Heart right ventricle (tissue), 16 donors: ENCODE results near the gene RFTN1. TPM values are rescaled to one million over a fixed set of nuclear protein-coding genes. Genes with fewer than 3 reads are reported as not detected.

Source experiments
- ATAC-seq, 8 donors: fragments of 200-7000 bp; cut with Tn5 transposase; one replicate each; pipeline ENCODE4 v1.9.1; 2020; ENCODE audit warnings: mild to moderate bottlenecking in 8 of 8, moderate library complexity in 8 of 8, moderate number of reproducible peaks in 1 of 8
- DNase-seq, 2 donors: peaks; one replicate each; pipeline ENCODE4 v3.0.0-alpha.2; 2020
- H3K27ac ChIP-seq, 10 donors: fragments of 200-600 bp; sonication (generic) in 2 of 10; one replicate each; pipeline versions ENCODE4 v1.5.0 to v1.8.0; 2020 to 2022; ENCODE audit warnings: mild to moderate bottlenecking in 3 of 10
- H3K27me3 ChIP-seq, 7 donors: fragments of 200-600 bp; one replicate each; pipeline ENCODE4 v1.8.0; 2021 to 2022; ENCODE audit warnings: mild to moderate bottlenecking in 2 of 7
- H3K36me3 ChIP-seq, 9 donors: fragments of 200-600 bp; sonication (generic) in 1 of 9; one replicate each; pipeline versions ENCODE4 v1.5.0 to v1.8.0; 2020 to 2022; ENCODE audit warnings: mild to moderate bottlenecking in 2 of 9
- H3K4me1 ChIP-seq, 9 donors: fragments of 200-600 bp; sonication (generic) in 1 of 9; one replicate each; pipeline versions ENCODE4 v1.5.0 to v1.8.0; 2020 to 2022; ENCODE audit warnings: mild to moderate bottlenecking in 4 of 9
- H3K4me3 ChIP-seq, 10 donors: fragments of 200-600 bp; sonication (generic) in 2 of 10; one replicate each; pipeline versions ENCODE4 v1.5.0 to v1.8.0; 2020 to 2022; ENCODE audit warnings: mild to moderate bottlenecking in 7 of 10, moderate library complexity in 2 of 10
- H3K9me3 ChIP-seq, 11 donors: fragments of 200-600 bp in 10 of 11; sonication (generic) in 2 of 11; one replicate each; pipeline versions ENCODE4 v1.5.0 to v1.8.0; 2013 to 2022; ENCODE audit warnings: mild to moderate bottlenecking in 2 of 11, control low read depth in 1 of 11, moderate library complexity in 1 of 11
- CTCF ChIP-seq, 9 donors: fragments of 200-600 bp; sonication (generic) in 2 of 9; IDR thresholded peaks; one replicate each; pipeline versions ENCODE4 v1.5.0 to v1.8.0; 2021 to 2022; ENCODE audit warnings: antibody characterized with exemption in 9 of 9, mild to moderate bottlenecking in 5 of 9, moderate library complexity in 1 of 9
- WGBS, 2 donors: extraction: QIAGEN DNeasy Blood & Tissue Kit; methylation state at CpG; one replicate each; pipeline ENCODE4 v1.1.7; 2013; ENCODE audit warnings: inconsistent platforms in 1 of 2; 5-methylcytosine and 5-hydroxymethylcytosine counted together
- intact Hi-C, 10 donors: fragments of 100-400 bp; cut with DNase I; formaldehyde crosslinking; loops; one replicate each; pipeline versions ENCODE4 v1.11.1 to v1.14.2; 2022
- polyA plus RNA-seq, 2 donors: library from polyadenylated mRNA; stranded (reverse); fragments of 200-250 nt; gene quantifications; one replicate each; pipeline ENCODE4 v1.2.3, GENCODE V29; 2013
- total RNA-seq, 10 donors: library from RNA; stranded (reverse); fragmentation: NEBNext Ultra II Directional in 3 of 10; extraction: Animal tissue kit (Norgen Biotek cat#: 25700) in 3 of 10; gene quantifications; one replicate each; pipeline versions ENCODE4 v1.2.1 to v1.2.4, GENCODE V29; 2021 to 2023
- donor health status: Arrhythmogenic right ventricular cardiomyopathy.
- donor health status: ischemic (EF 13 %, LVEDD 7.1; RV severe dilation, severe dysfunction).
- donor health status: healthy with polysubstance abuse.
- donor health status: DM: no; HTN: yes; CAD: no.
- donor health status: DM: no; HTN: no; CAD: no.
- donor health status: ischemic (EF 25% LVEDD 6.9; RV normal size, moderate dysfunction).
- donor health status: ischemic (EF 25% LVEDD 5.7; RV mildly dilated, moderate dysfunction).
- donor health status: healthy.
- donor health status: DM: yes; HTN: yes; CAD: no.
- donor health status: Ischemic cardiomyopathy.
- donor health status: ischemic (EF 35%, LVEDD 5.7; RV mildly dilated, moderate dysfunction).
- donor health status: nonischemic (EF 11% LVEDD 7.7; RV severe dilation, severe dysfunction).
- donor health status: DM: yes; HTN: yes; CAD: no.
- donor health status: PGD.
- donor health status: ischemic (EF 29% LVEDD 5.4; RV normal size, mild dysfunction).
- donor health status: nonischemic (EF 23%, LVEDD 6.1; RV moderate dilation, normal function).

The RFTN1 gene
- total and polyA plus RNA-seq, 12 donors, result 17.4 to 32.2 (median 24.0) TPM

GRCh38 chr3:16470590-16470989 is 42.9 kb downstream of the RFTN1 start:
- Histone ChIP-seq H3K4me1 (peaks cover 7 to 89% (median 40%) of the 10 kb centered on the region in 9 donors), H3K36me3 (peaks cover 0 to 47% (median 7%) of the 10 kb centered on the region in 9 donors), H3K4me3 (no peak overlapping the region), H3K27me3 (no peaks in the 10 kb centered on the region), H3K9me3 (peaks cover 0 to 14% (median 10%) of the 10 kb centered on the region in 11 donors), H3K27ac (peak overlapping the region in 1 of 10 donors; percentile 10)
- ATAC-seq (no peak), DNase-seq (no peak)
- WGBS, 2 donors, result 93 to 100% methylated on average over 1 of the region's 1 CpG
- TF ChIP-seq CTCF (IDR thresholded peaks at IDR 0.05), result no peak
- intact Hi-C loops, result loop anchor here in 2 of 10 donors (5.0 kb wide), 1 partner anchor 42 kb away; the partner anchor contains the start of gene RFTN1 (in 2 of the 2)

GRCh38 chr3:16468336-16469098 is 45.0 kb downstream of the RFTN1 start:
- DNase-seq (peak in 1 of 2 donors; percentile 36), ATAC-seq (peak; percentile 35 to 79 (median 62))
- peaks cover 0 to 14% (median 10%) of the 10 kb centered on the region in 11 donors for H3K9me3 ChIP-seq
- H3K4me1 ChIP-seq, result peaks cover 7 to 88% (median 40%) of the 10 kb centered on the region in 9 donors
- peaks cover 0 to 38% (median 7%) of the 10 kb centered on the region in 9 donors for H3K36me3 ChIP-seq
- peak overlapping the region in 8 of 10 donors; percentile 17 to 67 (median 46) for H3K27ac ChIP-seq
- H3K27me3 ChIP-seq, result no peaks in the 10 kb centered on the region
- no peak overlapping the region for H3K4me3 ChIP-seq
- no peak for TF ChIP-seq CTCF (IDR thresholded peaks at IDR 0.05)
- 43 to 52% methylated on average over 10 of the region's 10 CpGs for WGBS, 2 donors
- intact Hi-C loops, result loop anchor here in 5 of 10 donors (5.0 kb wide), 3 partner anchors 44 to 171 kb away; partner anchors contain the start of gene RFTN1 (in 3 of the 5)

- DNase-seq, result no peak
- no peak for TF ChIP-seq CTCF (IDR thresholded peaks at IDR 0.05)
- Histone ChIP-seq H3K9me3 (peaks cover 0 to 14% (median 10%) of the 10 kb centered on the region in 11 donors), H3K4me3 (no peak overlapping the region), H3K36me3 (peaks cover 0 to 38% (median 7%) of the 10 kb centered on the region in 9 donors), H3K27me3 (no peaks in the 10 kb centered on the region), H3K27ac (peak overlapping the region in 8 of 10 donors; percentile 17 to 65 (median 46)), H3K4me1 (peaks cover 7 to 86% (median 44%) of the 10 kb centered on the region in 9 donors)
- 20 to 22% methylated on average over 6 of the region's 6 CpGs for WGBS, 2 donors
- intact Hi-C loops, result loop anchor here in 5 of 10 donors (5.0 kb wide), 3 partner anchors 44 to 171 kb away; partner anchors contain the start of gene RFTN1 (in 3 of the 5)
- ATAC-seq, result peak in 1 of 8 donors; percentile 2
These were observed 45.5 kb downstream of the RFTN1 start for GRCh38 chr3:16468002-16468335.

GRCh38 chr3:16467393-16467792 is 46.1 kb downstream of the RFTN1 start:
- 71 to 79% methylated on average over 8 of the region's 9 CpGs for WGBS, 2 donors
- H3K36me3 ChIP-seq, result peaks cover 0 to 37% (median 7%) of the 10 kb centered on the region in 9 donors
- DNase-seq, result no peak
- peaks cover 7 to 86% (median 48%) of the 10 kb centered on the region in 9 donors for H3K4me1 ChIP-seq
- H3K27ac ChIP-seq, result peak overlapping the region in 4 of 10 donors; percentile 17 to 65 (median 62)
- no peak overlapping the region for H3K4me3 ChIP-seq
- TF ChIP-seq CTCF (IDR thresholded peaks at IDR 0.05), result no peak
- ATAC-seq, result peak in 1 of 8 donors; percentile 24
- intact Hi-C loops, result loop anchor here in 5 of 10 donors (5.0 kb wide), 3 partner anchors 45 to 170 kb away; partner anchors contain the start of gene RFTN1 (in 3 of the 5)
- H3K27me3 ChIP-seq, result no peaks in the 10 kb centered on the region
- peaks cover 0 to 14% (median 10%) of the 10 kb centered on the region in 11 donors for H3K9me3 ChIP-seq
